Right renal pelvis (tissue), 4 donors: ENCODE data around the gene NENF. TPM values are rescaled to one million over a fixed set of nuclear protein-coding genes. Genes with fewer than 3 reads are reported as not detected.
A peak's percentile ranks its signal among the peaks of the same experiment; 100 is the strongest.
"Not testable (repeated sequence)": the region's sequence is repeated elsewhere in the genome, so short reads cannot be mapped to it uniquely, and the experiment has no call there.

Experiments used
- DNase-seq, 4 donors: peaks; one replicate each; pipeline ENCODE4 v3.0.0-alpha.2; 2013; ENCODE audit warnings: low read depth in 4 of 4, low spot score in 3 of 4, missing footprints in 1 of 4
- polyA plus RNA-seq, 4 donors: library from polyadenylated mRNA; unstranded; fragments of 120-200 nt; gene quantifications; one replicate each; pipeline ENCODE4 v1.2.1, GENCODE V29; 2013; ENCODE audit not compliant: insufficient read length in 4 of 4

Gene NENF
- polyA plus RNA-seq, 4 donors: 38.7 to 44.8 (median 41.5) TPM

- DNase-seq: no peak
Observed at GRCh38 chr1:212457740-212458338, 25.1 kb downstream of the NENF start.

- no peak for DNase-seq
Observed at GRCh38 chr1:212458817-212459216, 26.1 kb downstream of the NENF start.

GRCh38 chr1:212459656-212460055, 26.9 kb downstream of the NENF start:
- no peak for DNase-seq

GRCh38 chr1:212460376-212460775, 27.7 kb downstream of the NENF start:
- no peak for DNase-seq

- no peak for DNase-seq
Observed at GRCh38 chr1:212461916-212462660, 29.4 kb downstream of the NENF start.

GRCh38 chr1:212463565-212464285, 31.0 kb downstream of the NENF start:
- DNase-seq: no peak

GRCh38 chr1:212465311-212465710, 32.6 kb downstream of the NENF start:
- DNase-seq: no peak

GRCh38 chr1:212466437-212466836, 33.7 kb downstream of the NENF start:
- no peak for DNase-seq

GRCh38 chr1:212466898-212467650, 34.4 kb downstream of the NENF start:
- no peak for DNase-seq

- no peak for DNase-seq
Observed at GRCh38 chr1:212467843-212468482, 35.2 kb downstream of the NENF start.

- DNase-seq: no peak
Observed at GRCh38 chr1:212470059-212470458, 37.3 kb downstream of the NENF start.

- DNase-seq: no peak
Observed at GRCh38 chr1:212471286-212471685, 38.6 kb downstream of the NENF start.

- no peak for DNase-seq
Observed at GRCh38 chr1:212471891-212472675, 39.4 kb downstream of the NENF start.

GRCh38 chr1:212473729-212474128, 41.0 kb downstream of the NENF start:
- no peak for DNase-seq

GRCh38 chr1:212475151-212475550, 42.4 kb downstream of the NENF start:
- no peak for DNase-seq

GRCh38 chr1:212475831-212476230, 43.1 kb downstream of the NENF start:
- not testable (repeated sequence) for DNase-seq

GRCh38 chr1:212477014-212477679, 44.4 kb downstream of the NENF start:
- DNase-seq: peak; percentile 68 to 82 (median 75)

- DNase-seq: no peak
Observed at GRCh38 chr1:212477680-212478466, 45.2 kb downstream of the NENF start.
